Endothelial cell of umbilical vein (primary cell): ENCODE results near the gene MAP1S. TPM values are rescaled to one million over a fixed set of nuclear protein-coding genes. Genes with fewer than 3 reads are reported as not detected.
"Not testable (repeated sequence)": the region's sequence is repeated elsewhere in the genome, so short reads cannot be mapped to it uniquely, and the experiment has no call there.

Experiments
- BruUV-seq: library from RNA; stranded (reverse); fragments of 400-500 nt; replicated peaks from 2 replicates; lab custom pipeline; 2021; lab: Mats Ljungman, UMichigan
- CTCF ChIA-PET: fragments of 300-600, 350-600 bp; sonication (Branson Sonifier 250); formaldehyde crosslinking; loops from one replicate; lab custom pipeline; 2021; ENCODE audit warnings: antibody characterized with exemption, inconsistent platforms; lab: Charles Lee
- POLR2A ChIA-PET: fragments of 300-600, 350-600 bp; sonication (Branson Sonifier 250); formaldehyde crosslinking; loops from one replicate; lab custom pipeline; 2021; ENCODE audit warnings: antibody characterized with exemption, inconsistent platforms; lab: Charles Lee
- DNase-seq: peaks from one replicate; pipeline ENCODE4 v3.0.0-alpha.2; 2011; ENCODE audit warnings: low read depth, low spot score
- FAIRE-seq: peaks from 2 replicates; lab custom pipeline; 2011; peaks lifted over from hg19 to GRCh38; lab: Jason Lieb, UNC
- H2AFZ ChIP-seq: 2 replicates; pipeline ENCODE4 v1.6.0; 2012; ENCODE audit warnings: low read depth, low read length, control low read depth, inconsistent platforms
- H3K27ac ChIP-seq: 2 replicates; pipeline ENCODE4 v1.5.1; 2011; ENCODE audit warnings: low read depth, mild to moderate bottlenecking, control low read depth, low read length, moderate library complexity; ENCODE audit not compliant: insufficient read depth
- H3K27me3 ChIP-seq, 2 experiments: 2 replicates each; pipeline versions ENCODE4 v1.6.0 to v1.6.1; 2011; ENCODE audit warnings: low read length in 2 of 2, mixed read lengths in 1 of 2; ENCODE audit not compliant: control insufficient read depth in 2 of 2, insufficient read depth in 2 of 2
- H3K36me3 ChIP-seq, 2 experiments: 2 replicates in 1 of 2; 3 replicates in 1 of 2; pipeline ENCODE4 v1.5.1; 2011; ENCODE audit warnings: low read length in 2 of 2, mild to moderate bottlenecking in 1 of 2, moderate library complexity in 1 of 2; ENCODE audit not compliant: control insufficient read depth in 2 of 2, insufficient read depth in 2 of 2; ENCODE audit errors: extremely low read depth in 1 of 2
- H3K4me1 ChIP-seq: 3 replicates; pipeline ENCODE4 v1.5.1; 2011; ENCODE audit warnings: mild to moderate bottlenecking, low read length; ENCODE audit not compliant: control insufficient read depth, insufficient read depth; ENCODE audit errors: extremely low read depth
- H3K4me2 ChIP-seq: 2 replicates; pipeline ENCODE4 v1.6.1; 2011; ENCODE audit warnings: low read length, control low read depth, mixed read lengths; ENCODE audit not compliant: insufficient read depth
- H3K4me3 ChIP-seq, 3 experiments: fragments of 200-600 bp in 1 of 3; sonication (generic), shearing (Covaris generic) in 1 of 3; replicated peaks in 1 of 3; 2 replicates each; pipeline ENCODE4 v1.5.1; 2011 to 2016; ENCODE audit warnings: control low read depth in 3 of 3, low read length in 3 of 3, mild to moderate bottlenecking in 2 of 3, inconsistent platforms in 1 of 3, low read depth in 1 of 3, moderate library complexity in 1 of 3; ENCODE audit not compliant: insufficient read depth in 1 of 3
- H3K79me2 ChIP-seq: 2 replicates; pipeline ENCODE4 v1.6.0; 2012; ENCODE audit warnings: low read length, inconsistent platforms; ENCODE audit not compliant: control insufficient read depth, insufficient read depth
- H3K9ac ChIP-seq: replicated peaks from 2 replicates; pipeline ENCODE3; 2011; ENCODE audit warnings: low read length, control low read depth; ENCODE audit not compliant: insufficient read depth; ENCODE audit errors: extremely low read depth
- H3K9me1 ChIP-seq: replicated peaks from 3 replicates; pipeline ENCODE4 v1.6.0; 2011; ENCODE audit warnings: mild to moderate bottlenecking, low read length; ENCODE audit not compliant: control insufficient read depth, insufficient read depth; ENCODE audit errors: extremely low read depth
- H3K9me3 ChIP-seq: replicated peaks from 2 replicates; pipeline ENCODE4 v1.5.1; 2012; ENCODE audit warnings: low read length, inconsistent platforms; ENCODE audit not compliant: control insufficient read depth, insufficient read depth
- H4K20me1 ChIP-seq: replicated peaks from 2 replicates; pipeline ENCODE3; 2011; ENCODE audit warnings: mild to moderate bottlenecking, low read length; ENCODE audit not compliant: control insufficient read depth, insufficient read depth; ENCODE audit errors: extremely low read depth
- CTCF ChIP-seq, 2 donors: IDR thresholded peaks; 1 replicate in 1 of 2; 2 replicates in 1 of 2; pipeline ENCODE4 v1.5.1; 2011; ENCODE audit warnings: low read length in 2 of 2, mild to moderate bottlenecking in 2 of 2, moderate library complexity in 2 of 2, control low read depth in 1 of 2, inconsistent platforms in 1 of 2, low read depth in 1 of 2; ENCODE audit not compliant: insufficient read depth in 1 of 2; ENCODE audit errors: extremely low read depth in 1 of 2
- EZH2 ChIP-seq: IDR thresholded peaks from 2 replicates; pipeline ENCODE4 v1.6.1; 2012; ENCODE audit warnings: borderline replicate concordance, low read depth, mild to moderate bottlenecking, moderate library complexity, low read length, inconsistent platforms; ENCODE audit not compliant: severe bottlenecking
- FOS ChIP-seq: IDR thresholded peaks from 2 replicates; pipeline ENCODE4 v1.6.1; 2011; ENCODE audit warnings: mild to moderate bottlenecking, low read length, moderate library complexity, borderline replicate concordance; ENCODE audit not compliant: insufficient read depth
- GATA2 ChIP-seq: IDR thresholded peaks from 2 replicates; pipeline ENCODE4 v1.7.0; 2011; ENCODE audit warnings: low read depth, mild to moderate bottlenecking, moderate library complexity, mixed read lengths, low read length; ENCODE audit not compliant: insufficient read length, insufficient read depth
- JUN ChIP-seq: IDR thresholded peaks from 2 replicates; pipeline ENCODE4 v1.6.1; 2011; ENCODE audit warnings: borderline replicate concordance, low read depth; ENCODE audit not compliant: insufficient read length, insufficient read depth
- MAX ChIP-seq: IDR thresholded peaks from 2 replicates; pipeline ENCODE4 v1.6.1; 2011; ENCODE audit not compliant: insufficient read depth, insufficient read length
- MYC ChIP-seq: IDR thresholded peaks from one replicate; pipeline ENCODE4 v1.6.1; 2011; ENCODE audit warnings: mild to moderate bottlenecking, low read depth, low read length
- POLR2A ChIP-seq: IDR thresholded peaks from 2 replicates; pipeline ENCODE4 v1.6.1; 2012; ENCODE audit warnings: low read depth, mild to moderate bottlenecking, control low read depth, low read length
- POLR2AphosphoS5 ChIP-seq: IDR thresholded peaks from 2 replicates; pipeline ENCODE4 v1.6.1; 2012; ENCODE audit warnings: low read depth, mild to moderate bottlenecking, control low read depth, low read length, moderate library complexity; ENCODE audit not compliant: insufficient read depth
- dilution Hi-C: fragments of 300-500 bp; cut with MboI; formaldehyde crosslinking; loops from one replicate; pipeline ENCODE4 v1.15.0; 2019; ENCODE audit warnings: low sequenced_read_pairs; ENCODE audit not compliant: extremely low pct_ligation_motif_present
- intact Hi-C: fragments of 100-400 bp; cut with micrococcal nuclease; formaldehyde crosslinking; loops from one replicate; pipeline ENCODE4 v1.10.0; 2022
- polyA plus RNA-seq, 4 experiments: library from polyadenylated mRNA; depleted of rRNA in 3 of 4; stranded (reverse) in 3 of 4; unstranded in 1 of 4; fragments of >200 nt; gene quantifications; 2 replicates each; pipeline versions ENCODE4 v1.2.1 to v1.2.3, GENCODE V29; 2011 to 2012; ENCODE audit warnings: missing spikeins in 1 of 4
- total RNA-seq: library from RNA; stranded (reverse); gene quantifications from 2 replicates; pipeline ENCODE4 v1.2.3, GENCODE V29; 2021

MAP1S gene
- total and polyA plus RNA-seq, 2 donors (not counting 3 experiments of a cell fraction or from before 2014, with no cell fraction given): 94.8 to 143 TPM

- no peak for TF ChIP-seq POLR2AphosphoS5
- no peak for TF ChIP-seq GATA2
- no peak for TF ChIP-seq FOS
- TF ChIP-seq POLR2A: no peak
- TF ChIP-seq EZH2: no peak
- no peak for TF ChIP-seq JUN
- no peak for TF ChIP-seq CTCF (IDR thresholded peaks at IDR 0.05; ENCODE audit: extremely low read depth in 1 of 2, insufficient read depth in 1 of 2, low read depth in 1 of 2, low read length in 2 of 2)
- TF ChIP-seq MYC: no peak
- TF ChIP-seq MAX: no peak
- ChIA-PET CTCF (no interaction called here), POLR2A (no interaction called here)
- intact Hi-C loops: no loop called here
- H4K20me1 ChIP-seq: no peaks in the 10 kb centered on the region
- no peaks in the 10 kb centered on the region for H3K27me3 ChIP-seq
- no peaks in the 10 kb centered on the region for H3K4me1 ChIP-seq
- H2AFZ ChIP-seq: no peak overlapping the region
- BruUV-seq: no TSS peak
- no peaks in the 10 kb centered on the region for H3K36me3 ChIP-seq
- DNase-seq: no peak
- H3K9ac ChIP-seq: no peak overlapping the region
- dilution Hi-C loops: no loop called here
- no peak overlapping the region for H3K4me3 ChIP-seq
- no peak for FAIRE-seq
- no peaks in the 10 kb centered on the region for H3K79me2 ChIP-seq
- H3K27ac ChIP-seq: no peak overlapping the region
- H3K4me2 ChIP-seq: no peak overlapping the region
- H3K9me3 ChIP-seq: no peaks in the 10 kb centered on the region
- H3K9me1 ChIP-seq: no peaks in the 10 kb centered on the region
Measured at GRCh38 chr19:17780781-17781180, 61.5 kb downstream of the MAP1S start.

DNA sequence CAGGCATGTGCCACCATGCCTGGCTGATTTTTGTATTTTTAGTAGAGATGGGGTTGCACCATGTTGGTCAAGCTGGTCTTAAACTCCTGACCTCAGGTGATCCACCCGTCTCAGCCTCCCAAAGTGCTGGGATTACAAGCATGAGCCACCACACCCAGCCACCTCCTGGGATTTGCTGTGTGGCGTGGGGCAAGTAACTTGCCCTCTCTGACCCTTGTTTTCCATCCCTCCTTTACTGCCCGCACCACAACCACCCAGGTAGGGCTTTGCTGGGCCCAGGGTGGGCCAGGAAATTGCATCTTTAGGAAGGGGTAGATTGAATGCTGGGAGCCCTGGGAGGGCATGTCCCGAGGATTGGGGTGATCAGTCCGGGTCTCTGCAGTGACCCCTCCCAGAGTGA is 64.4 kb downstream of the MAP1S start:
- H2AFZ ChIP-seq, H4K20me1 ChIP-seq, DNase-seq, H3K27me3 ChIP-seq, H3K79me2 ChIP-seq, POLR2A ChIA-PET, H3K9ac ChIP-seq, H3K4me2 ChIP-seq, H3K9me1 ChIP-seq, H3K9me3 ChIP-seq, BruUV-seq, H3K36me3 ChIP-seq, H3K4me3 ChIP-seq, H3K4me1 ChIP-seq, H3K27ac ChIP-seq, FAIRE-seq, dilution Hi-C loops: not testable (repeated sequence)
- CTCF ChIA-PET: interaction anchor here (0.8 to 3.7 kb wide), 13 partner anchors 9 to 287 kb away, joined by 3 to 17 read pairs (median 4); partner anchors contain the start of genes B3GNT3 and RPL18A
- intact Hi-C loops: loop anchor here (1.0 kb wide), 1 partner anchor 72 kb away; no protein-coding TSS in a partner anchor
